ENCODE data around the gene ITGB2.
"Not testable (repeated sequence)": the region's sequence is repeated elsewhere in the genome, so short reads cannot be mapped to it uniquely, and the experiment has no call there.

The ITGB2 gene

DNA sequence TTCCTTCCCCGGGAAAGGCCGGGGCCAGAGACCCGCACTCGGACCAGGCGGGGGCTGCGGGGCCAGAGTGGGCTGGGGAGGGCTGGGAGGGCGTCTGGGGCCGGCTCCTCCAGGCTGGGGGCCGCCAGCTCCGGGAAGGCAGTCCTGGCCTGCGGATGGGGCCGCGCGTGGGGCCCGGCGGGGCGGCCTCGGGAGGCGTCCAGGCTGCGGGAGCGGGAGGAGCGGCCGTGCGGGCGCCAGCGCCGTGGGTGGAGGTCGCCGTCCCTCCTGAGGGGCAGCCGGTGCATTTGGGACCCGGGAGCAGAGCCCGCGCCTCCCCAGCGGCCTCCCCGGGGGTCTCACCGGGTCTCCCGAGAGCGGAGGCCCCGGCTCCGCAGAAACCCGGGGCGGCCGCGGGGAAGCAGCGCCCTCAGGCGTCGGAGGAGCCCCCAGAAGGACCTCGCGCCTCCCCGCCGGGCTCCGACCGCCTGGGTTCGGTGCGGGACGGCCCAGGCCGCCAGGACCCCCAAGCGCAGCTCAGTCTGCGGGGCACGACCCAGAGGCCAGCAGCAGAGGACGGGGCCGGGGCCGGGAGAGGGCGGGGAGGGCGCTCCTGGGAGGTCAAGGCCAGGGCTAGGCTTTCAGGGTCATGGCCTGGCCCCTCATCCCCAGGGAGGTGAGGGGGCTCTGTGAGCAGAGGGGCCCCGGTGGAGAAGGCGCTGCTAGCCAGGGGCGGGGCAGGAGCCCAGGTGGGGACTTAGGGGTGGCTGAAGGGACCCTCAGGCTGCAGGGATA is 11.9 kb upstream of the ITGB2 start:
- TF ChIP-seq, protein P1, sequence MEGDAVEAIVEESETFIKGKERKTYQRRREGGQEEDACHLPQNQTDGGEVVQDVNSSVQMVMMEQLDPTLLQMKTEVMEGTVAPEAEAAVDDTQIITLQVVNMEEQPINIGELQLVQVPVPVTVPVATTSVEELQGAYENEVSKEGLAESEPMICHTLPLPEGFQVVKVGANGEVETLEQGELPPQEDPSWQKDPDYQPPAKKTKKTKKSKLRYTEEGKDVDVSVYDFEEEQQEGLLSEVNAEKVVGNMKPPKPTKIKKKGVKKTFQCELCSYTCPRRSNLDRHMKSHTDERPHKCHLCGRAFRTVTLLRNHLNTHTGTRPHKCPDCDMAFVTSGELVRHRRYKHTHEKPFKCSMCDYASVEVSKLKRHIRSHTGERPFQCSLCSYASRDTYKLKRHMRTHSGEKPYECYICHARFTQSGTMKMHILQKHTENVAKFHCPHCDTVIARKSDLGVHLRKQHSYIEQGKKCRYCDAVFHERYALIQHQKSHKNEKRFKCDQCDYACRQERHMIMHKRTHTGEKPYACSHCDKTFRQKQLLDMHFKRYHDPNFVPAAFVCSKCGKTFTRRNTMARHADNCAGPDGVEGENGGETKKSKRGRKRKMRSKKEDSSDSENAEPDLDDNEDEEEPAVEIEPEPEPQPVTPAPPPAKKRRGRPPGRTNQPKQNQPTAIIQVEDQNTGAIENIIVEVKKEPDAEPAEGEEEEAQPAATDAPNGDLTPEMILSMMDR (IDR thresholded peaks at IDR 0.05; ENCODE audit: insufficient read depth, missing control alignments): peak; percentile 34
- DNase-seq (ENCODE audit: insufficient read length, low spot score): peak; percentile 80
- FAIRE-seq: no peak

DNA sequence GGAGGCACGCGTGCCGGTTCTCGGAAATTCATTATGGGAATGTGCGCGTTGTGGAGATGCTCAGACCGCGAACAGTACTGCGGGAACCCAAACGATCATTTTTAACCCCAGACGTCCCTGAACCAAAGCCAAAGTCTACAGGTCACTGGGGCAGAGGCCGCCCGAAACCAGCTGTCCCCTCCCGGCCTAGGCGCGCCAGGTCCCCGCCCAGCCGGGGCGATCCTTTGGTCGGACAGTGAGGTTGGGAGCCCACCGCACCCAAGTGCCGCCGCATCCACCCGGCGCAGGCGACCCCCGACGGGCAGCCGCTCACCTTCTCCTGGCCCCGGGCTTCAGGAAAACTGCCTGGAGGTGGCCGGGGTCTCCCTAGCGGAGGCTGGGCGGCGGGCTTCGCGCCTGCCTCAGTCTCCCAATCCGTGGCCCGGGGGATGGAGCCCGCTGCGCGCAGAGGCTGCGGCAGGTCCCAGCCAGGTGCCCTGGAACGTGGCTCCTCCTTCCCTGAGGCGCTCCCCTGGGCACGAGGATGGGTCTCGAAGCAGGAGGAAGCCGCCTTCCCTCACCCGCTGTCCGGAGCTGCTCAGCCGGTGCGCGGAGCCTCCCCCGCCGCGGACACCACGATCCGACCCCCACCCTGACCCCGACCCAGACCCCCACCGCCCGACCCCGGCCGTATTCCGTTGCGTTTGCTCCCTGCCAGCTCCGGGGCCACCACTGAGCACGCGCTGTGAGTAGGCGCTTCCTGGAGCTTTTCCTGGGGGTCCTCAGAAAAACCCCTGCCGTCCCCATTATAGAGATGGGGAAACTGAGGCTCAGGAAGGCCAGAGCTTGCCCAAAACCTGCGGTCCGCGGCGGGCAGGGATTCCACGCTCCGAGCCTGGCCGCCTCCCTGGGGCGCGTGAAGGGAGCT is 11.1 kb upstream of the ITGB2 start:
- no peak for FAIRE-seq
- DNase-seq (ENCODE audit: insufficient read length, low spot score): peak; percentile 61
- TF ChIP-seq, protein P1 (IDR thresholded peaks at IDR 0.05; ENCODE audit: insufficient read depth, missing control alignments): no peak

DNA sequence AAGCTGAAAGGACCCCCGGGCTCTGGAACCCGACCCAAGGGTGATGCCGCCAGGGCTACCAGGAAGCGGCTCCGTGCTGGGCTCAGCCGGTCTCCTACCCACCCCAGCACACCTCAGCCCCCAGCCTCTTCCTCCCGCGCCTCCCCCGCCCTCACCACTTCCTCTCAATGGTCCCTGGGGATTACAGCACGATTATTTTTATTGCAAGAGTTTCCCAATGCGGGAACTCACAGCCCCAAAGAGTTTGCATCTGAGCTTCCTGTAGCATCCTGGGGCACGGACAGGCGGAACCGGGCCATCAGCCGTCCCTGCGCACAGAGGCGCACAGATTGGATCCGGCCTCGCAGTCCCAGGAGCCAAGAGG is 10.4 kb upstream of the ITGB2 start:
- TF ChIP-seq, protein P1 (IDR thresholded peaks at IDR 0.05; ENCODE audit: insufficient read depth, missing control alignments): no peak
- FAIRE-seq: no peak
- DNase-seq (ENCODE audit: insufficient read length, low spot score): no peak

DNA sequence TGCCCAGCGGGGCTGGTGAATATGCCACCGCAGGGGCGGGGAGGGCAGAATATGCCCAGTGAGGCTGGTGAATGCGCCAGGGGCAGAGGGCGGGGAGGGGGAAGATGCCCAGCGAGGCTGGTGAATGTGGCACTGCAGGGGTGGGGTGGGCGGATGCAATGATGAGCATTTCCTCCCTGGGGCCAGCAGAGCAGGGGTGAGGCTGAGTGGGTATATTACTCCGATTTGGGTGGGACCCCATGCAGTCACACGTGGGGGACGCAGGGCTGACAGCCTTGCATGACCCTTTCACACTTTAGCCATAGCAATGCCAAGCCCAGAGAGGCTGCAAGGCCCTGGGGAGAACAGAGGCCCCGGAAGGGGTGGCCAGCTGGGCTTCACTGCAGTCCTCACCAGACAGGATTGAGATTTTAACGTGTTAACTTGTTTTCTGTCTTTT is 9.9 kb upstream of the ITGB2 start:
- DNase-seq (ENCODE audit: insufficient read length, low spot score): no peak
- TF ChIP-seq, protein P1 (IDR thresholded peaks at IDR 0.05; ENCODE audit: insufficient read depth, missing control alignments): no peak
- FAIRE-seq: no peak

DNA sequence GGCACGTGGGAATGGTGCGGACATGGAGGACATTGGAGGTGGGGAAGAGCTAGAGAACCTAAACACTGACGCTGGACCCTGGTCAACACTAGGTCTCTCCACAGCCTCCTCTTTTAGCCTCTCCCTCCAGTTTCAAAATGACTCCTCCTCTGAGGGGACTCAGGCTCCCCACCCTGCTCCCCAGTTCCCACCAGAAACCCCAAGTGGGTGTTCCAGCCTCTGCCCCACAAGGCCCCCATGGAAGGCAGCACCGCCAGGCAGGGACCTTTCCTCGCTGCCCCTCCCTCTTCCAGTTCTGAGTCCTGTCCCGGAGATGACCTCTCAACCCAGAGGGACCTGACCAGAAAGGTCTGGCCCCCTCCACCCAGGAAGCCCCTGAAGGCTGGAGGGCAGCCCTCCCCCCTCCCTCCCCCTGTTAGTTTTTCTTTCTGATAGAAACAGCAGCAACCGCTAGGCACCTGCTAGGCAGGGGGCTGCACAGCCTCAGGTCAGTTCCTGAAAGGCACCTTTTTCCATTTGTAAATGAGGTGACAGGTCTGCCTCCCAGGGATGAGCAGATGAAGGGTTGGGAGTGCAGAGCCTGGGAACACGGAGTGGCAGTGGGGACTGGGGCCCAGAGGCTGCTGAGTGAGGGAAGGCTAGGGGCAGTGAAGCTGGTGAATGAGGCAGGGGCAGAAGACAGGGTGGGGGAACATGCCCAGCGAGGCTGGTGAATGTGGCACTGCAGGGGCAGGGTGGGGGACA is 9.3 kb upstream of the ITGB2 start:
- TF ChIP-seq, protein P1 (IDR thresholded peaks at IDR 0.05; ENCODE audit: insufficient read depth, missing control alignments): no peak
- DNase-seq (ENCODE audit: insufficient read length, low spot score): no peak
- no peak for FAIRE-seq

DNA sequence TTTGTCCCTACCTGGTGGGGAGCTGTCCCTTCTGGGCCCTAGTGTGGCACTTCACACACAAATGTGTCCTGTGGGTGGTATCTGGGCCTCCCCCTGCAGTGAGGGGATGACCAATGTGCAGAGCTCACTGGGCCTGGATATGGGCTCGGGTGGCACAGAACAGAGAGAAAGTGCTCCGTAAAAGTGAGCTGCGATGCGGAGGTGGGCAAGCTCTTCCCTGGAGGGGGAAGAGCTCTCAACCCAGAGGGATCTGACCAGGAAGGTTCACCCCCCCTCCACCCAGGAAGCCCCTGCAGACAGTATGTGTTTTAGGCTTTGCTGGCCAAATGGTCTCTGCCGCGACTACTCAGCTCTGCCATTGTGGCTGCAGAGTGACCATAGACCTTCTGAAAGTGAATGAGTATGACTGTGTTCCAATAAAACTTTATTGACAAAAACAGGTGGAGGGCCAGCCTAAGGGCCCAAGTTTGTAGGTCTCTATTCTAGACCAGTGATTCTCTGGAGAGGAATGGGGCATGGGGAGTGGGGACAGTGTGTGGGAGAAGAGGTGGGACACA is 8.6 kb upstream of the ITGB2 start:
- TF ChIP-seq, protein P1 (IDR thresholded peaks at IDR 0.05; ENCODE audit: insufficient read depth, missing control alignments): no peak
- DNase-seq (ENCODE audit: insufficient read length, low spot score) (no peak), FAIRE-seq (no peak)

DNA sequence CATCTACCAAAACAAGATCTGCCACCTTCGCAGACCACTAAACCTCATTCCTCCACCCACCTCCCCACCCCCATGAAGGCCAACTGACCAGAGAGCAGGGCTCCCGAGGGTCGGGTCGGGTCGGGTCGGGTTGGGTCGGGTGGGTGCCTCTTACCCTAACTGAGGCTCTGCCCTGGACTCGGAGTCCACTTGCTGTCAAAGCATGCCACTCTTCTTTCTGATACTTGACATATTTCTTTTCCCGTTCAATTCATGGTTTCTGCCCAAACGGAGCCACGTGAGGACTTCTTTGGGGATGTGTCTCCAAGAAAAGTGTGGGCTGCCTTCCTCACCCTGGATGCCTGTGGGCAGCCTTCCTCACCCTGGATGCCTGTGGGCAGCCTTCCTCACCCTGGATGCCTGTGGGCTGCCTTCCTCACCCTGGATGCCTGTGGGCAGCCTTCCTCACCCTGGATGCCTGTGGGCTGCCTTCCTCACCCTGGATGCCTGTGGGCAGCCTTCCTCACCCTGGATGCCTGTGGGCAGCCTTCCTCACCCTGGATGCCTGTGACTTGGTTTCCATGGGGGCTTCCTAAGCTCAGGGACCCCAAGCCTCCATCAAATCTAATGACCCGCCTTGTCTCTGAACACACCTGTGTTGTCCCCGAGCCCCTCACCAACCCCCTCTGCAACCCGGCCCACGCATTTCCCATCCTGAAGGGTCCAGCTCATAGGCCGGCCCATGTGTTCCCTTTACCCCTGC is 8.0 kb upstream of the ITGB2 start:
- DNase-seq (ENCODE audit: insufficient read length, low spot score); FAIRE-seq: not testable (repeated sequence)
